ENCODE data around the gene PGLYRP3.

- TF ChIP-seq CTCF (IDR thresholded peaks at IDR 0.05; ENCODE audit: extremely low read depth in 1 of 2, insufficient read depth in 1 of 2, low read depth in 1 of 2, low read length in 2 of 2) (no peak), EZH2 (IDR thresholded peaks at IDR 0.05; ENCODE audit: borderline replicate concordance, low read depth, low read length, severe bottlenecking) (no peak), MAX (IDR thresholded peaks at IDR 0.05; ENCODE audit: insufficient read depth, insufficient read length) (no peak), POLR2AphosphoS5 (IDR thresholded peaks at IDR 0.05; ENCODE audit: insufficient read depth, low read depth, low read length) (no peak), POLR2A (IDR thresholded peaks at IDR 0.05; ENCODE audit: low read depth, low read length) (no peak), MYC (IDR thresholded peaks at IDR 0.05; ENCODE audit: low read depth, low read length) (no peak), JUN (IDR thresholded peaks at IDR 0.05; ENCODE audit: borderline replicate concordance, insufficient read depth, insufficient read length, low read depth) (no peak), FOS (IDR thresholded peaks at IDR 0.05; ENCODE audit: borderline replicate concordance, insufficient read depth, low read length) (no peak)
Measured at GRCh38 chr1:153354515-153355193, 41.9 kb upstream of the PGLYRP3 start.
